HCT116 (cell line): ENCODE data around the gene CUBN. TPM values are rescaled to one million over a fixed set of nuclear protein-coding genes. Genes with fewer than 3 reads are reported as not detected.

Experiments
- ATAC-seq: fragments of 200-7000 bp; cut with Tn5 transposase; 2 replicates; pipeline ENCODE4 v1.9.1; 2020; ENCODE audit warnings: mild to moderate bottlenecking, moderate library complexity
- BruUV-seq: library from RNA; stranded (reverse); fragments of 400-500 nt; replicated peaks from 2 replicates; lab custom pipeline; 2021; lab: Mats Ljungman, UMichigan
- CTCF ChIA-PET: fragments of 300-600 bp; sonication (Branson Sonifier 250); formaldehyde crosslinking; loops from one replicate; lab custom pipeline; 2021; ENCODE audit warnings: antibody characterized with exemption; lab: Charles Lee
- POLR2A ChIA-PET: fragments of 300-600, 350-600 bp; sonication (Branson Sonifier 250); formaldehyde crosslinking; loops from one replicate; lab custom pipeline; 2021; ENCODE audit warnings: antibody characterized with exemption; lab: Charles Lee
- RAD21 ChIA-PET, 2 experiments: fragments of 300-600 bp; sonication (Branson Sonifier 250); formaldehyde crosslinking; loops; one replicate each; lab custom pipeline; 2023; ENCODE audit warnings: low total read pairs in 2 of 2; ENCODE audit not compliant: uncharacterized antibody in 2 of 2, unreplicated experiment in 2 of 2, low non-redundant PET in 1 of 2; lab: Charles Lee
- DNase-seq: peaks from one replicate; pipeline ENCODE4 v3.0.0-alpha.2; 2010; ENCODE audit warnings: low read depth, low spot score
- H2AFZ ChIP-seq: fragments of 200-600 bp; shearing (Covaris generic), sonication (generic); 2 replicates; pipeline ENCODE4 v1.6.1; 2017; ENCODE audit warnings: low read depth, mixed run types, mixed read lengths, antibody characterized with exemption, low read length; ENCODE audit not compliant: poor library complexity, severe bottlenecking
- H3K27ac ChIP-seq: 2 replicates; pipeline ENCODE4 v1.5.1; 2012; ENCODE audit warnings: low read depth, low read length
- H3K27me3 ChIP-seq: fragments of 200-600 bp; sonication (generic); 2 replicates; pipeline ENCODE4 v1.6.1; 2016; ENCODE audit warnings: mixed run types, low read length, mixed read lengths; ENCODE audit not compliant: insufficient read depth
- H3K36me3 ChIP-seq, 2 experiments: fragments of 200-500 bp in 1 of 2; fragments of 200-600 bp in 1 of 2; sonication (Bioruptor generic) in 1 of 2; sonication (generic) in 1 of 2; 2 replicates each; pipeline versions ENCODE4 v1.5.1 to v1.6.1; 2014 to 2016; ENCODE audit warnings: low read length in 2 of 2, inconsistent platforms in 1 of 2, mixed read lengths in 1 of 2, mixed run types in 1 of 2; ENCODE audit not compliant: insufficient read depth in 2 of 2, control insufficient read depth in 1 of 2
- H3K4me1 ChIP-seq, 2 experiments: fragments of 200-600 bp in 1 of 2; sonication (generic) in 1 of 2; 2 replicates each; pipeline versions ENCODE4 v1.5.1 to v1.6.1; 2012 to 2017; ENCODE audit warnings: low read length in 2 of 2, inconsistent platforms in 1 of 2, mild to moderate bottlenecking in 1 of 2, mixed read lengths in 1 of 2, mixed run types in 1 of 2, moderate library complexity in 1 of 2; ENCODE audit not compliant: insufficient read depth in 2 of 2, control insufficient read depth in 1 of 2
- H3K4me2 ChIP-seq: fragments of 200-600 bp; sonication (generic); 2 replicates; pipeline ENCODE4 v1.6.1; 2017; ENCODE audit warnings: mixed run types, low read length, mixed read lengths
- H3K4me3 ChIP-seq, 2 experiments: fragments of 200-600 bp in 1 of 2; sonication (generic) in 1 of 2; replicated peaks in 1 of 2; 2 replicates each; pipeline ENCODE4 v1.5.1; 2011 to 2016; ENCODE audit warnings: low read length in 2 of 2, control low read depth in 1 of 2, low read depth in 1 of 2, mild to moderate bottlenecking in 1 of 2, mixed read lengths in 1 of 2, mixed run types in 1 of 2
- H3K79me2 ChIP-seq: fragments of 200-600 bp; sonication (generic); 2 replicates; pipeline ENCODE4 v1.6.1; 2017; ENCODE audit warnings: mild to moderate bottlenecking, mixed run types, low read length, moderate library complexity, mixed read lengths; ENCODE audit not compliant: insufficient read depth
- H3K9ac ChIP-seq: fragments of 200-600 bp; sonication (generic); 2 replicates; pipeline ENCODE4 v1.6.1; 2016; ENCODE audit warnings: low read length, mixed read lengths
- H3K9me2 ChIP-seq: fragments of 200-600 bp; sonication (generic), shearing (Covaris generic); 2 replicates; pipeline ENCODE4 v1.6.1; 2017; ENCODE audit warnings: mixed run types, mild to moderate bottlenecking, moderate library complexity; ENCODE audit not compliant: insufficient read depth
- H3K9me3 ChIP-seq, 2 experiments: fragments of 200-500 bp in 1 of 2; fragments of 200-600 bp in 1 of 2; sonication (Bioruptor generic) in 1 of 2; sonication (generic) in 1 of 2; 2 replicates each; pipeline ENCODE4 v1.6.1; 2014 to 2017; ENCODE audit warnings: low read length in 2 of 2, mixed read lengths in 2 of 2, inconsistent platforms in 1 of 2, low read depth in 1 of 2, mild to moderate bottlenecking in 1 of 2, mixed run types in 1 of 2, moderate library complexity in 1 of 2; ENCODE audit not compliant: control insufficient read depth in 1 of 2, insufficient read depth in 1 of 2
- H4K20me1 ChIP-seq: fragments of 200-600 bp; sonication (generic), shearing (Covaris generic); 2 replicates; pipeline ENCODE4 v1.6.1; 2017; ENCODE audit warnings: mixed run types, mild to moderate bottlenecking, moderate library complexity; ENCODE audit not compliant: insufficient read depth
- ATF3 ChIP-seq: IDR thresholded peaks from 2 replicates; pipeline ENCODE4 v1.6.1; 2012
- CBX3 ChIP-seq: IDR thresholded peaks from 2 replicates; pipeline ENCODE4 v1.6.1; 2012; ENCODE audit warnings: low read depth
- CEBPB ChIP-seq: IDR thresholded peaks from 2 replicates; pipeline ENCODE4 v1.6.1; 2012; ENCODE audit warnings: low read depth
- CTCF ChIP-seq, 3 experiments: fragments of 200-600 bp in 1 of 3; sonication (generic) in 1 of 3; IDR thresholded peaks in 2 of 3; conservative IDR thresholded peaks in 1 of 3; 2 replicates each; pipeline ENCODE4 v1.5.1; 2012 to 2017; ENCODE audit warnings: low read depth in 2 of 3, low read length in 2 of 3, antibody characterized with exemption in 1 of 3, borderline replicate concordance in 1 of 3, control low read depth in 1 of 3, mild to moderate bottlenecking in 1 of 3, mixed read lengths in 1 of 3, mixed run types in 1 of 3, moderate library complexity in 1 of 3; ENCODE audit not compliant: insufficient read depth in 1 of 3
- EGR1 ChIP-seq: IDR thresholded peaks from 2 replicates; pipeline ENCODE4 v1.6.1; 2012; ENCODE audit warnings: low read depth
- ELF1 ChIP-seq: IDR thresholded peaks from 2 replicates; pipeline ENCODE4 v1.6.1; 2012; ENCODE audit warnings: low read depth, borderline replicate concordance
- EZH2phosphoT487 ChIP-seq: fragments of 200-600 bp; IDR thresholded peaks from 2 replicates; pipeline ENCODE4 v1.6.1; 2018; ENCODE audit warnings: antibody characterized with exemption, borderline replicate concordance
- FOSL1 ChIP-seq: IDR thresholded peaks from 2 replicates; pipeline ENCODE4 v1.6.1; 2012; ENCODE audit warnings: low read depth
- JUND ChIP-seq: IDR thresholded peaks from 2 replicates; pipeline ENCODE4 v1.6.1; 2012
- MAX ChIP-seq: IDR thresholded peaks from 2 replicates; pipeline ENCODE4 v1.6.1; 2012
- POLR2A ChIP-seq: IDR thresholded peaks from 2 replicates; pipeline ENCODE4 v1.7.0; 2011; ENCODE audit warnings: borderline replicate concordance; ENCODE audit not compliant: insufficient read depth, insufficient read length; ENCODE audit errors: extremely low read depth
- POLR2AphosphoS5 ChIP-seq: IDR thresholded peaks from 2 replicates; pipeline ENCODE4 v1.6.1; 2011; ENCODE audit warnings: mild to moderate bottlenecking, low read depth, low read length, moderate library complexity
- REST ChIP-seq: IDR thresholded peaks from 2 replicates; pipeline ENCODE4 v1.6.1; 2012; ENCODE audit warnings: low read depth
- SIN3A ChIP-seq: IDR thresholded peaks from 2 replicates; pipeline ENCODE4 v1.6.1; 2012; ENCODE audit warnings: low read depth
- TCF7L2 ChIP-seq: IDR thresholded peaks from 2 replicates; pipeline ENCODE4 v1.7.0; 2011; ENCODE audit warnings: borderline replicate concordance, inconsistent platforms; ENCODE audit not compliant: insufficient read depth, insufficient read length; ENCODE audit errors: extremely low read depth
- YY1 ChIP-seq: IDR thresholded peaks from 2 replicates; pipeline ENCODE4 v1.6.1; 2011; ENCODE audit warnings: low read length, low read depth, moderate library complexity, mild to moderate bottlenecking; ENCODE audit not compliant: insufficient replicate concordance; ENCODE audit errors: extremely low read depth
- ZBTB33 ChIP-seq: IDR thresholded peaks from 2 replicates; pipeline ENCODE4 v1.6.1; 2011; ENCODE audit warnings: mild to moderate bottlenecking, low read length, moderate library complexity; ENCODE audit not compliant: insufficient replicate concordance; ENCODE audit errors: extremely low read depth
- ZFX ChIP-seq: fragments of 450-650 bp; IDR thresholded peaks from 2 replicates; pipeline ENCODE4 v1.6.1; 2017
- intact Hi-C: fragments of 100-400 bp; cut with micrococcal nuclease; formaldehyde crosslinking; loops from 2 replicates; pipeline ENCODE4 v1.10.0; 2022
- total RNA-seq: library from RNA; stranded (reverse); gene quantifications from one replicate; pipeline ENCODE4 v1.2.1, GENCODE V29; 2021; ENCODE audit not compliant: unreplicated experiment

The CUBN gene
- total RNA-seq, 1 experiment from 2014 or later = 1.2 TPM

GRCh38 chr10:17038627-17039026, 91.0 kb downstream of the CUBN start:
- ATAC-seq (no peak), DNase-seq (no peak)
- Histone ChIP-seq H3K27ac (no peak overlapping the region), H3K79me2 (no peaks in the 10 kb centered on the region), H3K9me3 (no peaks in the 10 kb centered on the region), H3K36me3 (no peaks in the 10 kb centered on the region), H3K4me1 (no peaks in the 10 kb centered on the region), H3K4me2 (no peak overlapping the region), H4K20me1 (no peaks in the 10 kb centered on the region), H3K9me2 (no peaks in the 10 kb centered on the region), H2AFZ (no peak overlapping the region), H3K9ac (no peak overlapping the region), H3K27me3 (no peaks in the 10 kb centered on the region), H3K4me3 (no peak overlapping the region)
- intact Hi-C loops = no loop called here
- no TSS peak for BruUV-seq
- no peak for TF ChIP-seq MAX
- no peak for TF ChIP-seq FOSL1
- TF ChIP-seq YY1 = no peak
- TF ChIP-seq CTCF (IDR thresholded peaks at IDR 0.05 in 2 of 3, conservative IDR thresholded peaks at IDR 0.05 in 1 of 3; ENCODE audit: borderline replicate concordance in 1 of 3, insufficient read depth in 1 of 3, low read depth in 2 of 3, low read length in 2 of 3) = no peak
- no peak for TF ChIP-seq CBX3
- TF ChIP-seq ZBTB33 = no peak
- TF ChIP-seq EGR1 = no peak
- no peak for TF ChIP-seq TCF7L2
- no peak for TF ChIP-seq ATF3
- TF ChIP-seq POLR2A = no peak
- TF ChIP-seq SIN3A = no peak
- TF ChIP-seq JUND = no peak
- no peak for TF ChIP-seq CEBPB
- TF ChIP-seq ELF1 = no peak
- no peak for TF ChIP-seq EZH2phosphoT487
- no peak for TF ChIP-seq ZFX
- no peak for TF ChIP-seq POLR2AphosphoS5
- no peak for TF ChIP-seq REST
- POLR2A ChIA-PET = no interaction called here
- CTCF ChIA-PET = no interaction called here
- RAD21 ChIA-PET = no interaction called here
